ENCODE measurements around the gene ERCC2. TPM values are rescaled to one million over a fixed set of nuclear protein-coding genes. Genes with fewer than 3 reads are reported as not detected.
"Not testable (repeated sequence)": the region's sequence is repeated elsewhere in the genome, so short reads cannot be mapped to it uniquely, and the experiment has no call there.

Gene ERCC2
- total and polyA plus RNA-seq, 7 experiments from 2014 or later = 4.4 to 25.1 (median 14.9) TPM

GRCh38 chr19:45312285-45312684 is 58.1 kb downstream of the ERCC2 start:
- H3K4me1 ChIP-seq (ENCODE audit: control insufficient read depth in 2 of 2, insufficient read depth in 2 of 2, low read length in 2 of 2); H3K27ac ChIP-seq (ENCODE audit: low read depth, low read length); H3K9me3 ChIP-seq (ENCODE audit: control insufficient read depth in 2 of 3, low read length in 3 of 3); CTCF ChIA-PET; H3K4me3 ChIP-seq (ENCODE audit: low read length); H3K36me3 ChIP-seq (ENCODE audit: control insufficient read depth in 2 of 3, insufficient read depth in 3 of 3, low read length in 3 of 3); H3K27me3 ChIP-seq (ENCODE audit: control insufficient read depth in 2 of 2, insufficient read depth in 2 of 2, low read length in 2 of 2); ATAC-seq; H3K9me3 Mint-ChIP-seq; POLR2A ChIA-PET; H3K36me3 Mint-ChIP-seq; H3K27ac Mint-ChIP-seq; H3K4me3 Mint-ChIP-seq; DNase-seq; intact Hi-C loops (cut with micrococcal nuclease); H3K4me1 Mint-ChIP-seq: not testable (repeated sequence)
- peaks cover 9 to 45% (median 25%) of the 10 kb centered on the region in 5 donors for H3K27me3 Mint-ChIP-seq

GRCh38 chr19:45311621-45312020 is 58.8 kb downstream of the ERCC2 start:
- Histone ChIP-seq H3K36me3 (ENCODE audit: control insufficient read depth in 2 of 3, insufficient read depth in 3 of 3, low read length in 3 of 3) (no peaks in the 10 kb centered on the region), H3K27ac (ENCODE audit: low read depth, low read length) (no peak overlapping the region), H3K27me3 (ENCODE audit: control insufficient read depth in 2 of 2, insufficient read depth in 2 of 2, low read length in 2 of 2) (no peaks in the 10 kb centered on the region), H3K4me3 (ENCODE audit: low read length) (no peak overlapping the region), H3K4me1 (ENCODE audit: control insufficient read depth in 2 of 2, insufficient read depth in 2 of 2, low read length in 2 of 2) (no peaks in the 10 kb centered on the region), H3K9me3 (ENCODE audit: control insufficient read depth in 2 of 3, low read length in 3 of 3) (no peaks in the 10 kb centered on the region)
- Mint-ChIP-seq H3K27me3 (peaks cover 4 to 38% (median 21%) of the 10 kb centered on the region in 5 donors), H3K4me3 (no peak overlapping the region), H3K27ac (no peak overlapping the region), H3K4me1 (no peaks in the 10 kb centered on the region), H3K36me3 (no peaks in the 10 kb centered on the region), H3K9me3 (no peaks in the 10 kb centered on the region)
- ChIA-PET POLR2A (no interaction called here), CTCF (no interaction called here)
- intact Hi-C loops (cut with micrococcal nuclease) = no loop called here
- ATAC-seq (peak; percentile 61), DNase-seq (no peak)

DNA sequence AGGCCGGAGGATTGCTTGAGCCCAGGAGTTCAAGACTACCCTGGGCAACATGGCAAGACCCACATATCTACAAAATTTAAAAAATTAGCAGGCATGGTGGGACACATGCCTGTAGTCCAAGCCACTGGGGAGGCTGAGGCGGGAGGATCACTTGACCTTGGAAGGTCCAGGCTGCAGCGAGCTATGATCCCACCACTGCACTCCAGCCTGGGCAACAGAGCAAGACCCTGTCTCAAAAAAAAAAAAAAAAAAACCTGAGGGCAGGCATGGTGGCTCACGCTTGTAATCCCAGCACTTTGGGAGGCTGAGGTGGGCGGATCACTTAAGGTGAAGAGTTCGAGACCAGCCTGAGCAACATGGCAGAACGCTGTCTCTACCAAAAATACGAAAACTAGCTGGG is 61.1 kb downstream of the ERCC2 start:
- Mint-ChIP-seq H3K27ac (peak overlapping the region in 1 of 9 donors; percentile 49), H3K27me3 (peaks cover 0 to 20% (median 8%) of the 10 kb centered on the region in 5 donors)
- ATAC-seq; H3K9me3 Mint-ChIP-seq; POLR2A ChIA-PET; DNase-seq; H3K4me3 ChIP-seq (ENCODE audit: low read length); CTCF ChIA-PET; H3K27me3 ChIP-seq (ENCODE audit: control insufficient read depth in 2 of 2, insufficient read depth in 2 of 2, low read length in 2 of 2); intact Hi-C loops (cut with micrococcal nuclease); H3K4me1 Mint-ChIP-seq; H3K4me1 ChIP-seq (ENCODE audit: control insufficient read depth in 2 of 2, insufficient read depth in 2 of 2, low read length in 2 of 2); H3K36me3 ChIP-seq (ENCODE audit: control insufficient read depth in 2 of 3, insufficient read depth in 3 of 3, low read length in 3 of 3); H3K4me3 Mint-ChIP-seq; H3K36me3 Mint-ChIP-seq; H3K27ac ChIP-seq (ENCODE audit: low read depth, low read length); H3K9me3 ChIP-seq (ENCODE audit: control insufficient read depth in 2 of 3, low read length in 3 of 3): not testable (repeated sequence)

- ATAC-seq = no peak
- Mint-ChIP-seq H3K4me3 (no peak overlapping the region), H3K27ac (no peak overlapping the region), H3K27me3 (peaks cover 0 to 11% (median 3%) of the 10 kb centered on the region in 5 donors), H3K9me3 (peaks cover 0 to 1% (median 0%) of the 10 kb centered on the region in 11 donors), H3K36me3 (peaks cover 0 to 10% (median 0%) of the 10 kb centered on the region in 5 donors), H3K4me1 (peaks cover 0 to 4% (median 0%) of the 10 kb centered on the region in 7 donors)
- H3K27ac ChIP-seq (ENCODE audit: low read depth, low read length) = no peak overlapping the region
- H3K27me3 ChIP-seq (ENCODE audit: control insufficient read depth in 2 of 2, insufficient read depth in 2 of 2, low read length in 2 of 2) = no peaks in the 10 kb centered on the region
- ChIA-PET POLR2A (no interaction called here), CTCF (no interaction called here)
- DNase-seq = no peak
- no peaks in the 10 kb centered on the region for H3K36me3 ChIP-seq (ENCODE audit: control insufficient read depth in 2 of 3, insufficient read depth in 3 of 3, low read length in 3 of 3)
- no peaks in the 10 kb centered on the region for H3K9me3 ChIP-seq (ENCODE audit: control insufficient read depth in 2 of 3, low read length in 3 of 3)
- H3K4me1 ChIP-seq (ENCODE audit: control insufficient read depth in 2 of 2, insufficient read depth in 2 of 2, low read length in 2 of 2) = no peaks in the 10 kb centered on the region
- H3K4me3 ChIP-seq (ENCODE audit: low read length) = no peak overlapping the region
- intact Hi-C loops (cut with micrococcal nuclease) = no loop called here
Observed at GRCh38 chr19:45307361-45307760, 63.0 kb downstream of the ERCC2 start.

GRCh38 chr19:45306518-45307027 is 63.8 kb downstream of the ERCC2 start:
- intact Hi-C loops (cut with micrococcal nuclease) = no loop called here
- peaks cover 0 to 4% (median 0%) of the 10 kb centered on the region in 7 donors for H3K4me1 Mint-ChIP-seq
- CTCF ChIA-PET = no interaction called here
- peaks cover 0 to 6% (median 3%) of the 10 kb centered on the region in 5 donors for H3K27me3 Mint-ChIP-seq
- Histone ChIP-seq H3K4me1 (ENCODE audit: control insufficient read depth in 2 of 2, insufficient read depth in 2 of 2, low read length in 2 of 2) (no peaks in the 10 kb centered on the region), H3K36me3 (ENCODE audit: control insufficient read depth in 2 of 3, insufficient read depth in 3 of 3, low read length in 3 of 3) (no peaks in the 10 kb centered on the region), H3K27ac (ENCODE audit: low read depth, low read length) (no peak overlapping the region), H3K4me3 (ENCODE audit: low read length) (no peak overlapping the region), H3K27me3 (ENCODE audit: control insufficient read depth in 2 of 2, insufficient read depth in 2 of 2, low read length in 2 of 2) (no peaks in the 10 kb centered on the region), H3K9me3 (ENCODE audit: control insufficient read depth in 2 of 3, low read length in 3 of 3) (no peaks in the 10 kb centered on the region)
- no peak overlapping the region for H3K4me3 Mint-ChIP-seq
- no peak overlapping the region for H3K27ac Mint-ChIP-seq
- peaks cover 0 to 14% (median 0%) of the 10 kb centered on the region in 5 donors for H3K36me3 Mint-ChIP-seq
- H3K9me3 Mint-ChIP-seq = peaks cover 0 to 1% (median 0%) of the 10 kb centered on the region in 11 donors
- ATAC-seq (no peak), DNase-seq (no peak)
- POLR2A ChIA-PET = no interaction called here

DNA sequence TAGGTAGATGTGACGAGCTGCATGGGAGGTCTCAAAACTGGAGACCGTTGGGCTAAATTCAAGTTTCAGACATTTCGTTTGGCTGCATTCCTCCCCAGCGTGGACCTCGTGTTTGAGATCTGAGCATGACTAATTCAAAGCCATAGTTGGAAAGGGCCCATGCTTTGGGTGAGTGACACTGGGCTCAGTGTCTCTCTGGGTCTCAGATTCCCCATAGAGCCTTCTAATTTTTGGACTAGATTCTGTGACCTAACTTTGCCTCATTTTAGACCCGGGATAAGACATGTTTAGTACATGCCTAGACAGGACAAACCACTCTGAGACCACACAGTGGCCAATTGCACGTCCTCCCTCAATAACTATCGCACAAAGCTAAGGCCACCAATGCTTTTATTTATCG is 64.3 kb downstream of the ERCC2 start:
- H3K4me1 Mint-ChIP-seq = peaks cover 0 to 4% (median 0%) of the 10 kb centered on the region in 7 donors
- H3K27me3 Mint-ChIP-seq = peaks cover 0 to under 1% (median 0%) of the 10 kb centered on the region in 5 donors
- ATAC-seq (no peak), DNase-seq (no peak)
- H3K9me3 ChIP-seq (ENCODE audit: control insufficient read depth in 2 of 3, low read length in 3 of 3) = no peaks in the 10 kb centered on the region
- peaks cover 0 to 1% (median 0%) of the 10 kb centered on the region in 11 donors for H3K9me3 Mint-ChIP-seq
- peaks cover 0 to 14% (median 0%) of the 10 kb centered on the region in 5 donors for H3K36me3 Mint-ChIP-seq
- H3K27me3 ChIP-seq (ENCODE audit: control insufficient read depth in 2 of 2, insufficient read depth in 2 of 2, low read length in 2 of 2) = no peaks in the 10 kb centered on the region
- ChIA-PET POLR2A (no interaction called here), CTCF (no interaction called here)
- intact Hi-C loops (cut with micrococcal nuclease) = no loop called here
- H3K4me3 Mint-ChIP-seq = no peak overlapping the region
- H3K27ac Mint-ChIP-seq = peak overlapping the region in 1 of 9 donors; percentile 4
- no peaks in the 10 kb centered on the region for H3K4me1 ChIP-seq (ENCODE audit: control insufficient read depth in 2 of 2, insufficient read depth in 2 of 2, low read length in 2 of 2)
- H3K4me3 ChIP-seq (ENCODE audit: low read length) = no peak overlapping the region
- peaks cover 0 to under 1% (median 0%) of the 10 kb centered on the region in 3 experiments for H3K36me3 ChIP-seq (ENCODE audit: control insufficient read depth in 2 of 3, insufficient read depth in 3 of 3, low read length in 3 of 3)
- H3K27ac ChIP-seq (ENCODE audit: low read depth, low read length) = no peak overlapping the region

- Mint-ChIP-seq H3K27ac (peak overlapping the region in 1 of 9 donors; percentile 4), H3K9me3 (peaks cover 0 to 1% (median 0%) of the 10 kb centered on the region in 11 donors), H3K4me1 (peaks cover 0 to 4% (median 0%) of the 10 kb centered on the region in 7 donors), H3K4me3 (no peak overlapping the region), H3K27me3 (no peaks in the 10 kb centered on the region), H3K36me3 (peaks cover 0 to 20% (median 0%) of the 10 kb centered on the region in 5 donors)
- H3K4me1 ChIP-seq (ENCODE audit: control insufficient read depth in 2 of 2, insufficient read depth in 2 of 2, low read length in 2 of 2) = no peaks in the 10 kb centered on the region
- H3K36me3 ChIP-seq (ENCODE audit: control insufficient read depth in 2 of 3, insufficient read depth in 3 of 3, low read length in 3 of 3) = peaks cover 0 to 7% (median 0%) of the 10 kb centered on the region in 3 experiments
- ATAC-seq (no peak), DNase-seq (no peak)
- ChIA-PET POLR2A (no interaction called here), CTCF (no interaction called here)
- no peak overlapping the region for H3K27ac ChIP-seq (ENCODE audit: low read depth, low read length)
- no peaks in the 10 kb centered on the region for H3K27me3 ChIP-seq (ENCODE audit: control insufficient read depth in 2 of 2, insufficient read depth in 2 of 2, low read length in 2 of 2)
- H3K9me3 ChIP-seq (ENCODE audit: control insufficient read depth in 2 of 3, low read length in 3 of 3) = no peaks in the 10 kb centered on the region
- intact Hi-C loops (cut with micrococcal nuclease) = no loop called here
- H3K4me3 ChIP-seq (ENCODE audit: low read length) = no peak overlapping the region
Observed at GRCh38 chr19:45305421-45305820, 65.0 kb downstream of the ERCC2 start.

Data from naive thymus-derived CD4-positive, alpha-beta T cell (primary cell).